Activated CD8-positive, alpha-beta T cell treated with anti-CD3 and anti-CD28 coated beads for 36 hours (primary cell): ENCODE measurements around the gene SMOC1. TPM values are rescaled to one million over a fixed set of nuclear protein-coding genes. Genes with fewer than 3 reads are reported as not detected.
A peak's percentile ranks its signal among the peaks of the same experiment; 100 is the strongest.

Experiments
- ATAC-seq: fragments of 200-7000 bp; cut with Tn5 transposase; one replicate; pipeline ENCODE4 v1.10.0; 2021; ENCODE audit warnings: mild to moderate bottlenecking, moderate library complexity
- CTCF ChIA-PET: fragments of 350-600 bp; sonication (Branson Sonifier 250); formaldehyde crosslinking; loops from one replicate; lab custom pipeline; 2021; ENCODE audit warnings: antibody characterized with exemption; lab: Charles Lee
- POLR2A ChIA-PET: fragments of 350-600 bp; sonication (Branson Sonifier 250); formaldehyde crosslinking; loops from one replicate; lab custom pipeline; 2021; ENCODE audit warnings: antibody characterized with exemption; lab: Charles Lee
- DNase-seq: peaks from one replicate; pipeline ENCODE4 v3.0.0-alpha.2; 2020
- H3K27ac Mint-ChIP-seq: one replicate; pipeline ENCODE4 v1.8.0; 2021; ENCODE audit warnings: mild to moderate bottlenecking, mixed read lengths
- H3K27me3 Mint-ChIP-seq: one replicate; pipeline ENCODE4 v1.8.0; 2021; ENCODE audit warnings: mixed read lengths
- H3K36me3 Mint-ChIP-seq: one replicate; pipeline ENCODE4 v1.8.0; 2021; ENCODE audit warnings: low read depth, mixed read lengths
- H3K4me1 Mint-ChIP-seq: one replicate; pipeline ENCODE4 v1.8.0; 2021; ENCODE audit warnings: low read depth, mixed read lengths
- H3K4me3 Mint-ChIP-seq: one replicate; pipeline ENCODE4 v1.8.0; 2021; ENCODE audit warnings: mild to moderate bottlenecking, moderate library complexity, mixed read lengths
- H3K9me3 Mint-ChIP-seq: one replicate; pipeline ENCODE4 v1.8.0; 2021; ENCODE audit warnings: mixed read lengths
- intact Hi-C: fragments of 100-400 bp; cut with micrococcal nuclease; formaldehyde crosslinking; loops from one replicate; pipeline ENCODE4 v1.10.0; 2022
- total RNA-seq, 2 experiments: library from RNA; stranded (reverse); gene quantifications; one replicate each; pipeline ENCODE4 v1.2.3, GENCODE V29; 2021
- TF ChIP-seq, protein P1 (sequence below): fragments of 200-600 bp; IDR thresholded peaks from one replicate; pipeline ENCODE4 v1.8.0; 2022; ENCODE audit warnings: antibody characterized with exemption, mild to moderate bottlenecking

SMOC1 gene
- total RNA-seq, 2 experiments from 2014 or later, result not detected

DNA sequence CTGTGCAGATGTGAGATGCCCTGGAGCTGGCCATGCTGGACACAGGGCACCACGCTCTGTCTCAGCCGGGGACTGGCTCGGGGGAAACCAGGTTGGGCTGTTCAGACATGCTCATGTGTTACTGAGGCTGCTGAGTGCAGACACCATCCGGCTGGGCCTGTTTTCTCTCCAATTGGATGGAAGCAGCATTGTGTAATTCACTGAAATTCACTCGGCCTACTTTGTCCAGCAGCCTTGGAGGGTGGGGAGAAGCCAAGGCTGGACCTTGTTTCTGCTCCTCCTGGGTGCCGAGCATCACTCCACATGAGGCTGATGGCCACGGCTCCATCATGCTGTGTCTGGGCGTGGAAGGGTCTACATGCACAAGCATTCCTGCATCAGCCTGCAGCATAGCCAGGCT, 130.7 kb downstream of the SMOC1 start:
- no peak overlapping the region for H3K27ac Mint-ChIP-seq
- CTCF ChIA-PET, result no interaction called here
- H3K27me3 Mint-ChIP-seq, result peaks cover 8% of the 10 kb centered on the region
- POLR2A ChIA-PET, result no interaction called here
- intact Hi-C loops, result no loop called here
- no peak for ATAC-seq
- TF ChIP-seq, protein P1, sequence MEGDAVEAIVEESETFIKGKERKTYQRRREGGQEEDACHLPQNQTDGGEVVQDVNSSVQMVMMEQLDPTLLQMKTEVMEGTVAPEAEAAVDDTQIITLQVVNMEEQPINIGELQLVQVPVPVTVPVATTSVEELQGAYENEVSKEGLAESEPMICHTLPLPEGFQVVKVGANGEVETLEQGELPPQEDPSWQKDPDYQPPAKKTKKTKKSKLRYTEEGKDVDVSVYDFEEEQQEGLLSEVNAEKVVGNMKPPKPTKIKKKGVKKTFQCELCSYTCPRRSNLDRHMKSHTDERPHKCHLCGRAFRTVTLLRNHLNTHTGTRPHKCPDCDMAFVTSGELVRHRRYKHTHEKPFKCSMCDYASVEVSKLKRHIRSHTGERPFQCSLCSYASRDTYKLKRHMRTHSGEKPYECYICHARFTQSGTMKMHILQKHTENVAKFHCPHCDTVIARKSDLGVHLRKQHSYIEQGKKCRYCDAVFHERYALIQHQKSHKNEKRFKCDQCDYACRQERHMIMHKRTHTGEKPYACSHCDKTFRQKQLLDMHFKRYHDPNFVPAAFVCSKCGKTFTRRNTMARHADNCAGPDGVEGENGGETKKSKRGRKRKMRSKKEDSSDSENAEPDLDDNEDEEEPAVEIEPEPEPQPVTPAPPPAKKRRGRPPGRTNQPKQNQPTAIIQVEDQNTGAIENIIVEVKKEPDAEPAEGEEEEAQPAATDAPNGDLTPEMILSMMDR, result no peak
- no peaks in the 10 kb centered on the region for H3K9me3 Mint-ChIP-seq
- no peak overlapping the region for H3K4me3 Mint-ChIP-seq
- H3K36me3 Mint-ChIP-seq, result no peaks in the 10 kb centered on the region
- H3K4me1 Mint-ChIP-seq, result no peaks in the 10 kb centered on the region
- no peak for DNase-seq

DNA sequence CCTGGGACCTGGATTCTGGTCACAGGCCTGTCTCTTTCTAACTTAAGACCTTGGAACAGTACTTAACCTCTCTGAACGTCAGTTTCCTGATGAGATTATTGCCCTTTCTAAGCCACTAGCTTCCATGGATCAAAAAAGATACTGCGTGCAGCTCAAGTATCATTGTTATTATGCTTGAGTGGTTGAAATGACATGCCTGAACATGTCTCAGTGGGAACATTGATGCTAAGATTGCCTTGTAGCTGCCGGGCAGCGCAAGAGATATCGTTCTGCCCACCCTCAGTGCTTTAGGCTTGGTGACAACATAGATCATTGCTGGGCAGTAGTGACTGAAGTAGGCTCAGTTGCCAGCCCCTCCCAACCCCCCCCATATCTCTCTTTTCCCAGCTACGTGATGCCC, 131.9 kb downstream of the SMOC1 start:
- H3K27ac Mint-ChIP-seq, result no peak overlapping the region

DNA sequence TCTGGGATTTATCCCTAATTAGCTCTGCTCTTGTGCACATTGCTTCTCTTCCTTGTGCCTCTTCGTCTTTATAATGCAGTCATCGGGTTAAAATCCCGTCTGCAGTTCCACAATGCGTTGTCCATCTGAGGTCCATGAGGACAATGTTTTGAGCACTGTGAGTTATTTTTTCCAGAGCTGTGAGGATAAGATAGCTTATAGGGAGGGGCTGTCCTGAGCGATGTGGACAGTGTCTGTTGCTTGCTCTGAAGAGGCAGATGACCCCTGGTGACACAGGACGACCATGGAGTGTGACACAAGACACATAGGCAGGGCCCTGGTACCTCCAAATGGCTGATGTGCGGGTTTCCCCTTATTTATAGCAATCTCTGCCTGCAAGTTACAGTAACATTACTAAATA, 132.5 kb downstream of the SMOC1 start:
- ChIA-PET POLR2A (interaction anchor here (0.9 kb wide), 1 partner anchor 8 kb away, joined by 3 read pairs; no protein-coding TSS in a partner anchor), CTCF (interaction anchor here (1.1 to 1.8 kb wide), 4 partner anchors 16 to 557 kb away, joined by 3 to 6 read pairs (median 4); no protein-coding TSS in a partner anchor)
- no peaks in the 10 kb centered on the region for H3K36me3 Mint-ChIP-seq
- H3K27ac Mint-ChIP-seq, result no peak overlapping the region
- DNase-seq (no peak), ATAC-seq (no peak)
- TF ChIP-seq, protein P1, result no peak
- intact Hi-C loops, result no loop called here
- H3K9me3 Mint-ChIP-seq, result no peaks in the 10 kb centered on the region
- H3K4me1 Mint-ChIP-seq, result no peaks in the 10 kb centered on the region
- H3K4me3 Mint-ChIP-seq, result no peak overlapping the region
- peaks cover 14% of the 10 kb centered on the region for H3K27me3 Mint-ChIP-seq

More for the DNA sequence above, 131.9 kb downstream of the SMOC1 start:
- TF ChIP-seq, protein P1, result no peak
- ATAC-seq, result no peak
- ChIA-PET POLR2A (interaction anchor here (0.9 kb wide), 1 partner anchor 8 kb away, joined by 3 read pairs; no protein-coding TSS in a partner anchor), CTCF (interaction anchor here (1.1 to 1.8 kb wide), 3 partner anchors 17 to 207 kb away, joined by 3 to 6 read pairs (median 4); no protein-coding TSS in a partner anchor)
- H3K9me3 Mint-ChIP-seq, result no peaks in the 10 kb centered on the region
- H3K4me1 Mint-ChIP-seq, result no peaks in the 10 kb centered on the region
- intact Hi-C loops, result no loop called here
- H3K36me3 Mint-ChIP-seq, result no peaks in the 10 kb centered on the region
- peaks cover 14% of the 10 kb centered on the region for H3K27me3 Mint-ChIP-seq
- no peak for DNase-seq
- H3K4me3 Mint-ChIP-seq, result no peak overlapping the region

DNA sequence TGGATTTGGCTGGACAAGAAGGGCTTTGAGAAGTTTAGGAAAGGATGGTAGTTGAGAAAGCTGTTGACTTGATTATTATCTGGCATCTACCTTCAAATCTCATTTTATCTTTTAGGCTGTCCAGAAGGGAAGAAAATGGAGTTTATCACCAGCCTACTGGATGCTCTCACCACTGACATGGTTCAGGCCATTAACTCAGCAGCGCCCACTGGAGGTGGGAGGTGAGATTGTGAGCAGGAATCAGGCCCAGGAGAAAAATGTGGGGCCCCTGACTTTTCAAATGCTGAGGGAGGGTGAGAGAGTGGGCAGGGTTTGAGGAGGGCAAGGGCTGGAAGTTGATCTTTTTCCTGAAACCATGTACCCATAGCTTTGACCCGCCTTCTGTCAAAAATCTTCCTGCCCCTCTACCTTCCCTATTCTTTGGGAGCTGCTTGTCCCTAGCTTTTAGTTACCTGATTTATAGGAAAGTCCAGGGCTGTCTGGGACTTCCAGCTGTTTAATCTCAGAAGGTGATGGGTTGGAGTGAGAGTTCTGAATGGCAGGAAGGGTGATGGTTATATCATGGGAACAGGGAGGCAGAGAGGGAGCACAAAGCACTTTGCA, 134.2 kb downstream of the SMOC1 start:
- DNase-seq (peak; percentile 72), ATAC-seq (peak; percentile 69)
- intact Hi-C loops, result no loop called here
- Mint-ChIP-seq H3K27me3 (peaks cover 14% of the 10 kb centered on the region), H3K9me3 (no peaks in the 10 kb centered on the region), H3K27ac (no peak overlapping the region), H3K36me3 (no peaks in the 10 kb centered on the region), H3K4me3 (no peak overlapping the region), H3K4me1 (peaks cover 2% of the 10 kb centered on the region)
- POLR2A ChIA-PET, result no interaction called here
- CTCF ChIA-PET, result interaction anchor here (0.6 to 2.2 kb wide), 15 partner anchors 11 to 555 kb away, joined by 3 to 12 read pairs (median 3); no protein-coding TSS in a partner anchor
- TF ChIP-seq, protein P1, result peak; percentile 57
